GM10266 (cell line): ENCODE measurements around the gene TDRD7.

ENCODE experiments used
- DNase-seq: peaks from one replicate; pipeline ENCODE4 v3.0.0; 2012; ENCODE audit errors: extremely low spot score
- TF ChIP-seq, protein P1 (sequence below): IDR thresholded peaks from 2 replicates; pipeline ENCODE4 v1.5.1; 2012; ENCODE audit warnings: mild to moderate bottlenecking, low read depth; ENCODE audit not compliant: control insufficient read depth, insufficient read depth; ENCODE audit errors: missing control alignments

Gene TDRD7

DNA sequence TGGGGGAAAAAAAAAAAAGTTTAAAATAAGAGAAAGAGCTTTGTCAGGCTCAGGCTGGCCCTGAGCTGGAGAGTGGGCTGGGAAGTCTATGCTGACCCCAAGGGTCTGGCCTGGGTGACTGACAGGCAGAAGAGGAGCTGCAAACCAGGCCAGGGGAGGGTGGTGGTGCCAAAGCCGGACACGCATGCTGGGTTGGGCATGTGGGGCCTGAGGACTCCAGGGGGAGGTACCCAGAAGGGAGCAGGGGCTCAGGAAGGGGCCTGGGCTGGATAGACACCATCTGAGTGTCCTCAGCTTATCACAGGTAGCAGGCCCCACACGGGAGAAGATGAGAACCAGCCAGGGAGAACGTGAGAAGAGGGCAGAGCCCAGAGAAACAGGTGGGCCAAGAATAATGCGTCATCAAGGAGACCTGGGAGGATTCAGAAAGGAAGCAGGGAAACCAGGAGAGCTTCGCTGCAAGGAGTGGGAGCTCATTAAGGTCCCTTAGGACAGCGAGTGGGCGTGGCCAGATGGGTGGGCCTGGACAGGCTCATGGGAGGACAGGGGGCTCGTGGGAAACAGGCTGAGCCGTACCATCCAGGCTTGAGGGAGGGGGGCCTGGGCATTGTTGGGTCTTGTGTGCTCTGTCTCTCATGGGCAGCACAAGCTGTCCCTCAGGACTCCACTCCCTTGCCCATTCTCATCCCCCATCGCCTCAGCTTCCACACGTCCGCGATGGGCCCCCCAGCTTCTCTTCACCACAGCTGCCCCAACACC is 105.6 kb downstream of the TDRD7 start:
- DNase-seq: no peak
- TF ChIP-seq, protein P1, sequence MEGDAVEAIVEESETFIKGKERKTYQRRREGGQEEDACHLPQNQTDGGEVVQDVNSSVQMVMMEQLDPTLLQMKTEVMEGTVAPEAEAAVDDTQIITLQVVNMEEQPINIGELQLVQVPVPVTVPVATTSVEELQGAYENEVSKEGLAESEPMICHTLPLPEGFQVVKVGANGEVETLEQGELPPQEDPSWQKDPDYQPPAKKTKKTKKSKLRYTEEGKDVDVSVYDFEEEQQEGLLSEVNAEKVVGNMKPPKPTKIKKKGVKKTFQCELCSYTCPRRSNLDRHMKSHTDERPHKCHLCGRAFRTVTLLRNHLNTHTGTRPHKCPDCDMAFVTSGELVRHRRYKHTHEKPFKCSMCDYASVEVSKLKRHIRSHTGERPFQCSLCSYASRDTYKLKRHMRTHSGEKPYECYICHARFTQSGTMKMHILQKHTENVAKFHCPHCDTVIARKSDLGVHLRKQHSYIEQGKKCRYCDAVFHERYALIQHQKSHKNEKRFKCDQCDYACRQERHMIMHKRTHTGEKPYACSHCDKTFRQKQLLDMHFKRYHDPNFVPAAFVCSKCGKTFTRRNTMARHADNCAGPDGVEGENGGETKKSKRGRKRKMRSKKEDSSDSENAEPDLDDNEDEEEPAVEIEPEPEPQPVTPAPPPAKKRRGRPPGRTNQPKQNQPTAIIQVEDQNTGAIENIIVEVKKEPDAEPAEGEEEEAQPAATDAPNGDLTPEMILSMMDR: no peak

DNA sequence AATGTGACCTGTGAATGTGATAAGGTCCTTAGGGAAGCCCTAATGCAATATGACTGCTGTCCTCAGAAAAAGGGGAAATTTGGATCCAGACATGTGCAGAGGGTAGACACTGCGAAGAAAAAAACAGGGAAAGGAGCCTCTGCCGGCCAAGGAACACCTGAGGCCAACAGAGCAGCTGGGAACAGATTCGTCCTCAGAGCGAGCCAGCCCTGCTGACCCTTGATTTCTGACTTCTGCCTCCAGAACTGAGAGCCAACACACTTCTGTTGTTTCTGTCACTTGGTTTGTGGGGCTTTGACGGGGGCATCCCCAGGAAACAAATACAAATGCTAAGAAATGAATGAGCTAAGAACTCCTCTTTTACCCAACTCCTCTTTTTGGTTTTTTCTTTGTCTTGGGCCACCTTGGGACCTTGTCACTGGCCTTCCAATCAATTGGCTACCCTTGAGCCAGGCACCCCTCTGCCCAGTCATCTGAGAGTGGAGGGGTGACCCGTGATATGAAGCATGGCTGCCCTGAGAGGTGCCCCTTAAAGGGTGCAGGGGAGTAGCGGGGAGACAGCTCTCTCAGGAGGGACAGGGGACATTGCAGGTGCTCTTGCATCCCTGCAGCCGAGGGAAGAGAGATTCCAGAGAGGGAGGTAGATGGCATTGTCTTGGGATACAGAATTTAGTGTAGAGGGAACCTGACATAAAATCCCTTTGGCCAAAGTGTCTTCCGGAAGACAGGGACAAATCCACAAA is 106.4 kb downstream of the TDRD7 start:
- DNase-seq: no peak
- TF ChIP-seq, protein P1: no peak

DNA sequence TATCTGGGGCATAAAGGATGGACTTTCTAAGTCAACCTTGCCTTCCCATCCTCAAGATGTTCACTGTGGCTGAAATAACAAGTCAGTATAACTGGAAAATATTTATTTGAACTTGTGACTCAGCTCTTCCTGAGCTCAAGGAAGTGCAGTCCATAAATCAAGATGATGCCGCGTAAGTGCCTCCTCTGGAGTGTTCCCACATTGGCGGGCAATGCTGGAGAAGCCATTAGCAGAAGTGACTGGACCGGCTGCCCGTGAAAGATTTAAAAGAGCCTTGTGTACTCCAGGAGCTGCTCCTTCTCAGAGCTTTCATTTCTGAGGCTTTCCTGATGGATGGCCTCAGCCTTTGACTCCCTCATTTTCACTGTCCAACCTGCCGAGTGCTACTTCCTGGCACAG is 107.0 kb downstream of the TDRD7 start:
- DNase-seq: no peak
- TF ChIP-seq, protein P1: no peak

DNA sequence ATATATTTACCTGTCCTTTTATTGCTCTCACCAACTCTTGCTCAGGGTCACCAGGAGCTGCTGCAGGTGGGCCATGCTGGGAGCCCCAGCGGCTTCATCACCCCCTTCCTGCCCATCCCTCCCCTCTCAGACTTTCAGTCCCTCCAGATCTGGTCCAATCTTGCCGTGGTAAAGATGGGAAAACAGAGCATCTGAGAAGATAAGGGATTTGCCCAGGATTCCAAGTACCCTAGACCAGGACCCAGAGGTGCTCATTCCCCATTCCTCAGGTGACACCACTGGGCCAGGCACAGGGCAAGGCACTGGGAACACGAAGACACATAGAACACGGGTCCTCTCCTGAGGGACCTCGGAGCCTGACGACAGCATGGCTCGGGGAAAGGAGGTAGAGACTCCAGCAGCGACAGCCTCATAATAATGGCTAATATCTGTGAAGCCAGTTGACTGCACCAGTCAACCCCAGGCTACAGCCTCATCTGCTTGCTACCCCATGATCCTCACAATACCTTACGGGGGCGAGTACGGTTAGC is 107.6 kb downstream of the TDRD7 start:
- TF ChIP-seq, protein P1: no peak
- no peak for DNase-seq

DNA sequence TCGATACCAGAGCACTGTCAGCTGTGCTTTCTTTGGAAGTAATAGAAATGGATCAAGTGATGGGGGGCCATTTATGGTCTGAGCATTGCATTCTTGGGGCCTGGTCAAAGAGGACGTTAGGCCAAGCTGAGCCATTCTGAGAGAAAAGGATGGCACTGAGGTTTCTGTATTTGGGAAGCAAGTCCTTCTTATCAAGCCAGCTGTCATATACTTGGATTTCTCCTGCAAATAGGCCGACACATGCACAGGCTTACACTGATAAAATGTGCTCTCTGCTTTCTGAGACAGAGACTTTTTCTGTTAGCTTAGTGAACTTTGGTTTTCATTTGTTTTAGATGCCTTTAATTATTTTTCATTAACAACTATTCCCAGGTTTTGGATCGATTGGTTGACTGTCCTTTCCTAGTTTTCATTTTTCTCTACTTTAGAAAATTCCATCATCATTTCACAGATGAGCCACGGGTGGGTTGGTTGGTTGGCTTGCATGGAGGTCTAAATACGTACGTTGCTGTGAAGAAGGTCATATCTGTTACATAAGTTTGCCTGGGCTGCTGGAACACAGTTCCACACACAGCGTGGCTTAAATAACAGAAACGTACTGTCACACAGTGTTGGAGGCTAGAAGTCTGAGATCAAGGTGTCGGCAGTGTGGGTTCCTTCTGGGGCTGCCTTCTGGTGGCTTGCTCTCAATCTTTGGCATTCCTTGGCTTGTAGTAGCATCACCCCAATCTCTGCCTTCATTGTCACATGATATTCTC is 109.9 kb downstream of the TDRD7 start:
- no peak for DNase-seq
- TF ChIP-seq, protein P1: no peak

DNA sequence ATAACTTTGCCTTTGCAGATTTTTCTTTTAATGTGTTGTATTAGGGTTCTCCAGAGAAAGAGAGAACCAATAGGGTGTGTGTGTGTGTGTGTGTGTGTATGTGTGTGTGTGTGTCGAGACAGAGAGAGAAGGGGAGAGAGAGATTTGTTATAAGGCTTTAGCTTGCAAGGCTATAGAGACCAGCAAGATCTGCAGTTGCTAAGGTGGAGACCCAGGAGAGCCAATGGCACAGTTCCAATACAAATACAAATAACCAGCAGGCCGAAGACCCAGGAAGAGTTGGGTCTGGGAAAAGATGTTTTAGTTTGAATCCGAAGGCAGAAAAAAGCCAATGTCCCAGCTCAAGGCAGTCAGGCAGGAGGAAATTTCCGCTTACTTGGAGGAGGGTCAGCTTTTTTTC is 112.5 kb downstream of the TDRD7 start:
- TF ChIP-seq, protein P1: no peak
- DNase-seq: no peak
